ENCODE data around the gene RCSD1. TPM values are rescaled to one million over a fixed set of nuclear protein-coding genes. Genes with fewer than 3 reads are reported as not detected.
A peak's percentile ranks its signal among the peaks of the same experiment; 100 is the strongest.

The RCSD1 gene
- total and polyA plus RNA-seq, 10 of the 15 experiments (the other 5 are each of a cell fraction or from before 2014, with no cell fraction given), result 11.4 to 78.3 (median 71.6) TPM

DNA sequence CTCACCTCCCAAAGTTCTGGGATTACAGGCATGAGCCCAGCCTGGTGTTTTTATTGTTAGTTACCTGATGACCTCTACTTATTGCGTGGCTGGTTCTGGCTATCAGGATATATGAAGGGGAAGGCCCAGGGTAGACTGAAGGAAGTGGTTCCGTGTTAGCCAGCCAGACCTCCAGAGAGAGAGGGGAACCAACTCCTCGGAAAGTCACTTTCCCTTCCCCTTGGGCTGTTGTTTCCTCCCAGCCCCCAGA, 2.5 kb upstream of the RCSD1 start:
- Histone ChIP-seq H3K27me3 (replicated peaks in 1 of 2; ENCODE audit: control insufficient read depth in 2 of 2, insufficient read depth in 2 of 2, low read length in 1 of 2) (no peaks in the 10 kb centered on the region), H3K9me3 (replicated peaks; ENCODE audit: control insufficient read depth, insufficient read depth, low read length) (peaks cover 3% of the 10 kb centered on the region; the same call in 1 of the 3 replicates), H3K27ac (ENCODE audit: control insufficient read depth, insufficient read depth) (peak overlapping the region; percentile 94), H3K4me2 (ENCODE audit: control insufficient read depth, insufficient read depth) (peak overlapping the region; percentile 99), H3K9ac (ENCODE audit: control insufficient read depth, insufficient read depth, low read length) (peak overlapping the region; percentile 92), H3K79me2 (ENCODE audit: control insufficient read depth, insufficient read depth, low read length) (peaks cover 41% of the 10 kb centered on the region), H3K36me3 (ENCODE audit: control insufficient read depth in 2 of 2, insufficient read depth in 2 of 2, low read length in 1 of 2) (no peaks in the 10 kb centered on the region), H3K4me3 (peak overlapping the region; percentile 39; the same call in 1 of the 2 replicates), H2AFZ (ENCODE audit: control insufficient read depth, low read depth, low read length) (peak overlapping the region; percentile 82), H3K4me1 (ENCODE audit: control insufficient read depth, insufficient read depth, low read length) (peaks cover 23% of the 10 kb centered on the region), H4K20me1 (ENCODE audit: control insufficient read depth, insufficient read depth) (no peaks in the 10 kb centered on the region)
- FAIRE-seq (no peak), ATAC-seq (peak; percentile 20), DNase-seq (ENCODE audit: low read depth, low spot score) (no peak)
- RAD21 ChIA-PET (ENCODE audit: unreplicated experiment), result interaction anchor here (0.7 to 13.0 kb wide), 11 partner anchors 9 to 268 kb away, joined by 3 to 159 read pairs (median 9); partner anchors contain the start of gene CREG1
- intact Hi-C loops (cut with micrococcal nuclease; ENCODE audit: unreplicated experiment) (loop anchor here (1.0 kb wide), 1 partner anchor 10 kb away; no protein-coding TSS in a partner anchor), in situ Hi-C loops (cut with MboI) (no loop called here)
- SMC1A ChIA-PET (ENCODE audit: uncharacterized antibody, unreplicated experiment), result interaction anchor here (0.9 to 12.4 kb wide), 12 partner anchors 9 to 77 kb away, joined by 3 to 170 read pairs (median 8); no protein-coding TSS in a partner anchor
- CTCF ChIA-PET, result interaction anchor here (0.8 to 3.1 kb wide), 8 partner anchors 10 to 89 kb away, joined by 3 to 21 read pairs (median 5); partner anchors contain the start of gene CREG1
- BruUV-seq (replicated peaks), result no TSS peak
- WGBS (ENCODE audit: insufficient coverage, insufficient replicate concordance, low lambda C conversion rate, missing lambda C conversion rate), result 2% methylated on average over 3 of the region's 3 CpGs
- POLR2A ChIA-PET, result interaction anchor here (1.5 to 8.1 kb wide), 9 partner anchors 9 to 308 kb away, joined by 5 to 84 read pairs (median 10); no protein-coding TSS in a partner anchor
- TF ChIP-seq TAF1 (IDR thresholded peaks at IDR 0.05; ENCODE audit: borderline replicate concordance, low read depth, low read length) (no peak), RB1 (IDR thresholded peaks at IDR 0.05; ENCODE audit: borderline replicate concordance) (no peak), STAT1 (conservative IDR thresholded peaks at IDR 0.05) (no peak), KDM1A (IDR thresholded peaks at IDR 0.05; ENCODE audit: borderline replicate concordance) (no peak), NFXL1 (IDR thresholded peaks at IDR 0.05; ENCODE audit: borderline replicate concordance) (no peak), NR2F1 (conservative IDR thresholded peaks at IDR 0.05) (0 out of 2 replicates have a peak, but pooled peaks have one; percentile 21), PML (IDR thresholded peaks at IDR 0.05; ENCODE audit: low read length) (no peak), PAX5 (IDR thresholded peaks at IDR 0.05; ENCODE audit: borderline replicate concordance, low read depth, low read length) (peak; percentile 33; the same call in 1 of the 2 replicates), SPI1 (IDR thresholded peaks at IDR 0.05; ENCODE audit: borderline replicate concordance, insufficient read depth, low read depth, low read length) (peak; percentile 62; the same call in 1 of the 2 replicates), SUZ12 (IDR thresholded peaks at IDR 0.05; ENCODE audit: unreplicated experiment) (no peak), EED (IDR thresholded peaks at IDR 0.05; ENCODE audit: low read depth) (peak; percentile 76), ETV6 (conservative IDR thresholded peaks at IDR 0.05 in 1 of 2, IDR thresholded peaks at IDR 0.05 in 1 of 2; ENCODE audit: borderline replicate concordance in 1 of 2, low read depth in 1 of 2) (peak in 1 of 2 experiments; percentile 56; a peak in 1 of 4 replicates), SMARCA5 (IDR thresholded peaks at IDR 0.05) (no peak), HDAC2 (IDR thresholded peaks at IDR 0.05) (no peak), TCF7 (IDR thresholded peaks at IDR 0.05; ENCODE audit: borderline replicate concordance) (no peak), ASH2L (IDR thresholded peaks at IDR 0.05; ENCODE audit: borderline replicate concordance, low read depth) (no peak)
- TF ChIP-seq, protein P1, sequence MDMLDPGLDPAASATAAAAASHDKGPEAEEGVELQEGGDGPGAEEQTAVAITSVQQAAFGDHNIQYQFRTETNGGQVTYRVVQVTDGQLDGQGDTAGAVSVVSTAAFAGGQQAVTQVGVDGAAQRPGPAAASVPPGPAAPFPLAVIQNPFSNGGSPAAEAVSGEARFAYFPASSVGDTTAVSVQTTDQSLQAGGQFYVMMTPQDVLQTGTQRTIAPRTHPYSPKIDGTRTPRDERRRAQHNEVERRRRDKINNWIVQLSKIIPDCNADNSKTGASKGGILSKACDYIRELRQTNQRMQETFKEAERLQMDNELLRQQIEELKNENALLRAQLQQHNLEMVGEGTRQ (IDR thresholded peaks at IDR 0.05; ENCODE audit: borderline replicate concordance, low read depth, low read length), result no peak
- TF ChIP-seq, protein P2, sequence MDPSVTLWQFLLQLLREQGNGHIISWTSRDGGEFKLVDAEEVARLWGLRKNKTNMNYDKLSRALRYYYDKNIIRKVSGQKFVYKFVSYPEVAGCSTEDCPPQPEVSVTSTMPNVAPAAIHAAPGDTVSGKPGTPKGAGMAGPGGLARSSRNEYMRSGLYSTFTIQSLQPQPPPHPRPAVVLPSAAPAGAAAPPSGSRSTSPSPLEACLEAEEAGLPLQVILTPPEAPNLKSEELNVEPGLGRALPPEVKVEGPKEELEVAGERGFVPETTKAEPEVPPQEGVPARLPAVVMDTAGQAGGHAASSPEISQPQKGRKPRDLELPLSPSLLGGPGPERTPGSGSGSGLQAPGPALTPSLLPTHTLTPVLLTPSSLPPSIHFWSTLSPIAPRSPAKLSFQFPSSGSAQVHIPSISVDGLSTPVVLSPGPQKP (IDR thresholded peaks at IDR 0.05; ENCODE audit: low read depth, low read length), result no peak
- TF ChIP-seq, protein P3, sequence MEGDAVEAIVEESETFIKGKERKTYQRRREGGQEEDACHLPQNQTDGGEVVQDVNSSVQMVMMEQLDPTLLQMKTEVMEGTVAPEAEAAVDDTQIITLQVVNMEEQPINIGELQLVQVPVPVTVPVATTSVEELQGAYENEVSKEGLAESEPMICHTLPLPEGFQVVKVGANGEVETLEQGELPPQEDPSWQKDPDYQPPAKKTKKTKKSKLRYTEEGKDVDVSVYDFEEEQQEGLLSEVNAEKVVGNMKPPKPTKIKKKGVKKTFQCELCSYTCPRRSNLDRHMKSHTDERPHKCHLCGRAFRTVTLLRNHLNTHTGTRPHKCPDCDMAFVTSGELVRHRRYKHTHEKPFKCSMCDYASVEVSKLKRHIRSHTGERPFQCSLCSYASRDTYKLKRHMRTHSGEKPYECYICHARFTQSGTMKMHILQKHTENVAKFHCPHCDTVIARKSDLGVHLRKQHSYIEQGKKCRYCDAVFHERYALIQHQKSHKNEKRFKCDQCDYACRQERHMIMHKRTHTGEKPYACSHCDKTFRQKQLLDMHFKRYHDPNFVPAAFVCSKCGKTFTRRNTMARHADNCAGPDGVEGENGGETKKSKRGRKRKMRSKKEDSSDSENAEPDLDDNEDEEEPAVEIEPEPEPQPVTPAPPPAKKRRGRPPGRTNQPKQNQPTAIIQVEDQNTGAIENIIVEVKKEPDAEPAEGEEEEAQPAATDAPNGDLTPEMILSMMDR (IDR thresholded peaks at IDR 0.05 in 2 of 3, conservative IDR thresholded peaks at IDR 0.05 in 1 of 3; ENCODE audit: control insufficient read depth in 2 of 3, extremely low read depth in 1 of 3, insufficient read depth in 1 of 3, low read depth in 3 of 3, low read length in 3 of 3), result no peak
- TF ChIP-seq, protein P4, sequence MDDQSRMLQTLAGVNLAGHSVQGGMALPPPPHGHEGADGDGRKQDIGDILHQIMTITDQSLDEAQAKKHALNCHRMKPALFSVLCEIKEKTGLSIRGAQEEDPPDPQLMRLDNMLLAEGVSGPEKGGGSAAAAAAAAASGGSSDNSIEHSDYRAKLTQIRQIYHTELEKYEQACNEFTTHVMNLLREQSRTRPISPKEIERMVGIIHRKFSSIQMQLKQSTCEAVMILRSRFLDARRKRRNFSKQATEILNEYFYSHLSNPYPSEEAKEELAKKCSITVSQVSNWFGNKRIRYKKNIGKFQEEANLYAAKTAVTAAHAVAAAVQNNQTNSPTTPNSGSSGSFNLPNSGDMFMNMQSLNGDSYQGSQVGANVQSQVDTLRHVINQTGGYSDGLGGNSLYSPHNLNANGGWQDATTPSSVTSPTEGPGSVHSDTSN (IDR thresholded peaks at IDR 0.05; ENCODE audit: insufficient replicate concordance, low read depth, low read length), result no peak

Measured in GM12878 (cell line).